ENCODE results near the gene SLC35C1.

GRCh38 chr11:45847911-45848316, 43.0 kb downstream of the SLC35C1 start:
- no peak for TF ChIP-seq GATAD2A (IDR thresholded peaks at IDR 0.05)
- no peak for TF ChIP-seq CTCF (IDR thresholded peaks at IDR 0.05 in 2 of 3, conservative IDR thresholded peaks at IDR 0.05 in 1 of 3; ENCODE audit: insufficient read depth in 2 of 3, low read depth in 1 of 3, low read length in 3 of 3)
- no peak; the same call in 1 of the 2 replicates for TF ChIP-seq MYC (IDR thresholded peaks at IDR 0.05; ENCODE audit: low read depth, low read length)
- no peak for TF ChIP-seq MYC (CRISPR knock-in tag; IDR thresholded peaks at IDR 0.05; ENCODE audit: borderline replicate concordance, low read depth)
- TF ChIP-seq MYNN (IDR thresholded peaks at IDR 0.05): no peak
- no peak for TF ChIP-seq MYNN (CRISPR knock-in tag; IDR thresholded peaks at IDR 0.05)
- TF ChIP-seq, protein P1, sequence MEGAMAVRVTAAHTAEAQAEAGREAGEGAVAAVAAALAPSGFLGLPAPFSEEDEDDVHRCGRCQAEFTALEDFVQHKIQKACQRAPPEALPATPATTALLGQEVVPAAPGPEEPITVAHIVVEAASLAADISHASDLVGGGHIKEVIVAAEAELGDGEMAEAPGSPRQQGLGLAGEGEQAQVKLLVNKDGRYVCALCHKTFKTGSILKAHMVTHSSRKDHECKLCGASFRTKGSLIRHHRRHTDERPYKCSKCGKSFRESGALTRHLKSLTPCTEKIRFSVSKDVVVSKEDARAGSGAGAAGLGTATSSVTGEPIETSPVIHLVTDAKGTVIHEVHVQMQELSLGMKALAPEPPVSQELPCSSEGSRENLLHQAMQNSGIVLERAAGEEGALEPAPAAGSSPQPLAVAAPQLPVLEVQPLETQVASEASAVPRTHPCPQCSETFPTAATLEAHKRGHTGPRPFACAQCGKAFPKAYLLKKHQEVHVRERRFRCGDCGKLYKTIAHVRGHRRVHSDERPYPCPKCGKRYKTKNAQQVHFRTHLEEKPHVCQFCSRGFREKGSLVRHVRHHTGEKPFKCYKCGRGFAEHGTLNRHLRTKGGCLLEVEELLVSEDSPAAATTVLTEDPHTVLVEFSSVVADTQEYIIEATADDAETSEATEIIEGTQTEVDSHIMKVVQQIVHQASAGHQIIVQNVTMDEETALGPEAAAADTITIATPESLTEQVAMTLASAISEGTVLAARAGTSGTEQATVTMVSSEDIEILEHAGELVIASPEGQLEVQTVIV (CRISPR knock-in tag; IDR thresholded peaks at IDR 0.05; ENCODE audit: borderline replicate concordance): no peak

All from K562 (cell line).